ENCODE results near the gene OFD1.

OFD1 gene

GRCh38 chrX:13752141-13752540 lies 17.6 kb downstream of the OFD1 start:
- in situ Hi-C loops (cut with MboI; ENCODE audit: low sequenced_read_pairs), result loop anchor here (25.0 kb wide), 1 partner anchor 285 kb away; the partner anchor contains the start of gene GEMIN8

GRCh38 chrX:13752646-13753045 lies 18.1 kb downstream of the OFD1 start:
- in situ Hi-C loops (cut with MboI; ENCODE audit: low sequenced_read_pairs), result loop anchor here (25.0 kb wide), 1 partner anchor 285 kb away; the partner anchor contains the start of gene GEMIN8

- in situ Hi-C loops (cut with MboI; ENCODE audit: low sequenced_read_pairs), result loop anchor here (25.0 kb wide), 1 partner anchor 283 kb away; the partner anchor contains the start of gene GEMIN8
Measured at GRCh38 chrX:13754765-13755164, 20.2 kb downstream of the OFD1 start.

GRCh38 chrX:13755254-13755653 lies 20.7 kb downstream of the OFD1 start:
- in situ Hi-C loops (cut with MboI; ENCODE audit: low sequenced_read_pairs), result loop anchor here (25.0 kb wide), 1 partner anchor 282 kb away; the partner anchor contains the start of gene GEMIN8

GRCh38 chrX:13756381-13756780 lies 21.8 kb downstream of the OFD1 start:
- in situ Hi-C loops (cut with MboI; ENCODE audit: low sequenced_read_pairs), result loop anchor here (25.0 kb wide), 1 partner anchor 281 kb away; the partner anchor contains the start of gene GEMIN8

GRCh38 chrX:13759152-13759718 lies 24.7 kb downstream of the OFD1 start:
- in situ Hi-C loops (cut with MboI; ENCODE audit: low sequenced_read_pairs), result loop anchor here (25.0 kb wide), 1 partner anchor 278 kb away; the partner anchor contains the start of gene GEMIN8

- in situ Hi-C loops (cut with MboI; ENCODE audit: low sequenced_read_pairs), result loop anchor here (25.0 kb wide), 1 partner anchor 277 kb away; the partner anchor contains the start of gene GEMIN8
Measured at GRCh38 chrX:13760426-13760825, 25.9 kb downstream of the OFD1 start.

- in situ Hi-C loops (cut with MboI; ENCODE audit: low sequenced_read_pairs), result loop anchor here (25.0 kb wide), 1 partner anchor 275 kb away; the partner anchor contains the start of gene GEMIN8
Measured at GRCh38 chrX:13761606-13762414, 27.3 kb downstream of the OFD1 start.

- in situ Hi-C loops (cut with MboI; ENCODE audit: low sequenced_read_pairs), result loop anchor here (25.0 kb wide), 1 partner anchor 274 kb away; the partner anchor contains the start of gene GEMIN8
Measured at GRCh38 chrX:13763489-13763888, 28.9 kb downstream of the OFD1 start.

GRCh38 chrX:13764281-13764680 lies 29.7 kb downstream of the OFD1 start:
- in situ Hi-C loops (cut with MboI; ENCODE audit: low sequenced_read_pairs), result loop anchor here (25.0 kb wide), 1 partner anchor 273 kb away; the partner anchor contains the start of gene GEMIN8

GRCh38 chrX:13764765-13765164 lies 30.2 kb downstream of the OFD1 start:
- in situ Hi-C loops (cut with MboI; ENCODE audit: low sequenced_read_pairs), result loop anchor here (25.0 kb wide), 1 partner anchor 273 kb away; the partner anchor contains the start of gene GEMIN8

GRCh38 chrX:13768939-13769338 lies 34.4 kb downstream of the OFD1 start:
- in situ Hi-C loops (cut with MboI; ENCODE audit: low sequenced_read_pairs), result loop anchor here (25.0 kb wide), 1 partner anchor 268 kb away; the partner anchor contains the start of gene GEMIN8

- in situ Hi-C loops (cut with MboI; ENCODE audit: low sequenced_read_pairs), result loop anchor here (25.0 kb wide), 1 partner anchor 267 kb away; the partner anchor contains the start of gene GEMIN8
Measured at GRCh38 chrX:13770013-13770535, 35.5 kb downstream of the OFD1 start.

- in situ Hi-C loops (cut with MboI; ENCODE audit: low sequenced_read_pairs), result loop anchor here (25.0 kb wide), 1 partner anchor 263 kb away; the partner anchor contains the start of gene GEMIN8
Measured at GRCh38 chrX:13774696-13775095, 40.1 kb downstream of the OFD1 start.

GRCh38 chrX:13775837-13776236 lies 41.3 kb downstream of the OFD1 start:
- in situ Hi-C loops (cut with MboI; ENCODE audit: low sequenced_read_pairs), result no loop called here

GRCh38 chrX:13776387-13776786 lies 41.8 kb downstream of the OFD1 start:
- in situ Hi-C loops (cut with MboI; ENCODE audit: low sequenced_read_pairs), result no loop called here

- in situ Hi-C loops (cut with MboI; ENCODE audit: low sequenced_read_pairs), result no loop called here
Measured at GRCh38 chrX:13778916-13779315, 44.4 kb downstream of the OFD1 start.

GRCh38 chrX:13780868-13781427 lies 46.4 kb downstream of the OFD1 start:
- in situ Hi-C loops (cut with MboI; ENCODE audit: low sequenced_read_pairs), result no loop called here

- in situ Hi-C loops (cut with MboI; ENCODE audit: low sequenced_read_pairs), result no loop called here
Measured at GRCh38 chrX:13786048-13786447, 51.5 kb downstream of the OFD1 start.

Measured in HL-60/S4 treated with retinoic acid at 250 ng/mL for 4 days and 3 days (cell line).